ENCODE measurements around the gene HOXD3.

The HOXD3 gene

DNA sequence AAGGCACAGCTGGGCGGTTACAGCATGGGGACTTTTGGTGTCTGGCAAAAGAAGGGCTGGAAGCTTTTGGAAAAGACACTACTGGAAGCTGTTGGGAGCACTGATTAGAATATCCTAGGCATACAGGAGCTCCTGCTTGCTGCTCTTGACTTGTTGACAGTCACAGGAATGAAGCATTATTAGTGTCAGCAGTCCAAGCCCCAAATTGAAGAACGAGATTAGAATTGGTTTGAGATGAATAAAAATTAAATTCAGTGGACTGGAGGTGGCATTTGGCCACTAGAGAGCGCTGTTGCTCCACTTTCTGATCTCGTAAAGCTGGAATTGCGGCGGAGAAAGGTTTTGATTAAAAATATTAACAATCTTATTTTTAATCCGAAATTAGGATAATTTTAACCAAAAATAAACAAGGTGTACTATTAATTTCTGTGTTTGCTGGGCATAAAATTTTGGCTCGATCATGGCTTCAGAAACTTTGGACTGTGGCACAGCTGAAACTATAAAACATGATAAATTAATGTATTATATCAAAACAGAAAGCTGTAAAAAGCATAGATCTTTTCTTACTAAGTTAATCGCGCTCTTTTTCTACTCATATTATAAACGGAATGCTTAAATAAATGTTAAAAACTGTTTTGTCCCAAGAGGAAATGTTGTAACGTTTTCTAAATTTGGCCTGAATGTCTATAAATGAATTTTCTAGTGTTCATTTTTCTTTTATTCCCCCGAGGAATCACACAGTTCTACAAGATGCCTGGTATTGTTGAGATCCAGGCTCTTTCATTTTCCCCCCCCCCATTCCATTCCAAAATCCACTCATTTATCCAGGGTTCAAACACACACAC is 30.0 kb upstream of the HOXD3 start:
- peaks cover 82% of the 10 kb centered on the region for H3K27me3 Mint-ChIP-seq (ENCODE audit: low read depth)
- H3K4me3 Mint-ChIP-seq = no peak overlapping the region
- H3K36me3 Mint-ChIP-seq (ENCODE audit: low read depth) = peaks cover 1% of the 10 kb centered on the region
- no peaks in the 10 kb centered on the region for H3K9me3 Mint-ChIP-seq
- peaks cover 10% of the 10 kb centered on the region for H3K4me1 Mint-ChIP-seq (ENCODE audit: low read depth)
- peak overlapping the region; percentile 69 for H3K27ac Mint-ChIP-seq

- H3K4me3 Mint-ChIP-seq = peak overlapping the region; percentile 25
- no peaks in the 10 kb centered on the region for H3K9me3 Mint-ChIP-seq
- H3K4me1 Mint-ChIP-seq (ENCODE audit: low read depth) = peaks cover 14% of the 10 kb centered on the region
- H3K27ac Mint-ChIP-seq = no peak overlapping the region
- H3K27me3 Mint-ChIP-seq (ENCODE audit: low read depth) = peaks cover 84% of the 10 kb centered on the region
- H3K36me3 Mint-ChIP-seq (ENCODE audit: low read depth) = peaks cover 1% of the 10 kb centered on the region
Observed at GRCh38 chr2:176127774-176128072, 29.4 kb upstream of the HOXD3 start.

GRCh38 chr2:176128172-176128981 is 28.7 kb upstream of the HOXD3 start:
- H3K4me1 Mint-ChIP-seq (ENCODE audit: low read depth) = peaks cover 14% of the 10 kb centered on the region
- H3K36me3 Mint-ChIP-seq (ENCODE audit: low read depth) = peaks cover 1% of the 10 kb centered on the region
- H3K27ac Mint-ChIP-seq = peak overlapping the region; percentile 86
- H3K27me3 Mint-ChIP-seq (ENCODE audit: low read depth) = peaks cover 87% of the 10 kb centered on the region
- peak overlapping the region; percentile 25 for H3K4me3 Mint-ChIP-seq
- H3K9me3 Mint-ChIP-seq = no peaks in the 10 kb centered on the region

DNA sequence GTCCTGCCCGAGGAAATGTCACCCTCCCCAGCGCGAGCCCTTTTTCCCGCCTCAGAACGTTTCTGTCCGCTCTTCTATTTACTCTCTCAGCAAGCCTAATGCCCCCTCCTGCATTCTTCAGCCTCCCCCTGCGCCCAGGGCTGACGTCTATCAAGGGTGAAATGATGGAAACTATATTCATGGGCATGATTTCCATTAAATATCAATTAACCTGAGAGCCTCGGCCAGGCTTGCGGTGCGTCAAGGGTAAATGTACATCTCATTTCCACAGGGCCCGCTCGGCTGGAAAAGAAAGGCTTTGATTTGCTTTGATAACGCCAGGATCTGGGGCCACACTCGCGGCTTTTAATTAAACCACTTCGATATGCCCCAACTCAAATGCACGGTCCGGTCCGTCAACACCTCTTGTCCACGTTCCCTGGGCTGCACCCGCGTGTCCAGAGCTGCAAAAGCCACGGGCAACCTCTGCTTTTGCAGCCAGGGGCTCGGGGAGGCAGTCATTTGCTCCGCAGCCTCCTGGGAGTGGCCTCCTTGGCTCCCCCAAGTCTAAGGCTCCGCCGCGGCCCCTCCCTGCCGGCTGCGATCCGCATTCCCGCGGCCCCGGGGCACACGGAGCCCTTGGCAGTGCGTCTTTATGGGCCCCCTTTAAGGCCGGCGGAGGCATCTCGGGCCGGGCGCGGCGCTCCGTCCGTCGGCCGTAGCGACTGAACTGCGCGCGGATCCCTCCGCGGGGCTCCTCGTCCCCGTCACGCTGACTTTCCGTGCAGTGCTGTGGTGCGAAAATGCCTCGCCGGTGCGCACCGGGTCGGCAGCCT is 27.9 kb upstream of the HOXD3 start, which contains the start of gene HOXD8:
Gene HOXD8 (plus strand): TSS at position 724 of the 815 bp plus-strand sequence. CDS start 662 bp downstream, outside the sequence.
- Mint-ChIP-seq H3K27ac (peak within 1 kb of the TSS; percentile 88), H3K9me3 (no peaks in the 10 kb centered on the region), H3K4me1 (ENCODE audit: low read depth) (peaks cover 14% of the 10 kb centered on the region), H3K4me3 (no peak within 1 kb of the TSS), H3K27me3 (ENCODE audit: low read depth) (peaks cover 87% of the 10 kb centered on the region), H3K36me3 (ENCODE audit: low read depth) (peaks cover 1% of the 10 kb centered on the region)

DNA sequence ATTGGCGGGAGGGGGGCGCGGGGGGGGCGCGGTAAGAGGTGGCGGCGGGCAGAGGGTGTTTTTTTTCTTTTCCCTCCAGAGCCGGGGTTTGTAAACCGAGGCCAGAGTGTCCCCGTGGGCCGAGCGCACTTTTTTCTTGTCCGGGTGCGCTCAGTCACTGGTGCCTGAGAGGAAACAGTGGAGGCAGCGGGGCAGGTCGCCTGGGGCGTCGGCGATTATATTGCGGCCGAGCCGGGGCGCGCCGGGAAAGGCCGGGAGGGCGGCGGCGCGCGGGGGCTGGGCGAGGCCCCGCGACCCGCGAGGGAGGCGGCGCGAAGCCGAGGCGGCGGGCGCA is 27.3 kb upstream of the HOXD3 start:
- H3K9me3 Mint-ChIP-seq = no peaks in the 10 kb centered on the region
- no peak overlapping the region for H3K27ac Mint-ChIP-seq
- peaks cover 87% of the 10 kb centered on the region for H3K27me3 Mint-ChIP-seq (ENCODE audit: low read depth)
- H3K4me3 Mint-ChIP-seq = no peak overlapping the region
- peaks cover 14% of the 10 kb centered on the region for H3K4me1 Mint-ChIP-seq (ENCODE audit: low read depth)
- peaks cover 1% of the 10 kb centered on the region for H3K36me3 Mint-ChIP-seq (ENCODE audit: low read depth)

GRCh38 chr2:176130147-176130956 is 26.8 kb upstream of the HOXD3 start:
- Mint-ChIP-seq H3K4me1 (ENCODE audit: low read depth) (peaks cover 14% of the 10 kb centered on the region), H3K27me3 (ENCODE audit: low read depth) (peaks cover 87% of the 10 kb centered on the region), H3K36me3 (ENCODE audit: low read depth) (peaks cover 1% of the 10 kb centered on the region), H3K9me3 (no peaks in the 10 kb centered on the region), H3K27ac (peak overlapping the region; percentile 88), H3K4me3 (peak overlapping the region; percentile 52)

- Mint-ChIP-seq H3K4me3 (peak overlapping the region; percentile 52), H3K36me3 (ENCODE audit: low read depth) (peaks cover 1% of the 10 kb centered on the region), H3K9me3 (no peaks in the 10 kb centered on the region), H3K4me1 (ENCODE audit: low read depth) (peaks cover 17% of the 10 kb centered on the region), H3K27me3 (ENCODE audit: low read depth) (peaks cover 87% of the 10 kb centered on the region), H3K27ac (peak overlapping the region; percentile 88)
Observed at GRCh38 chr2:176130957-176131847, 25.9 kb upstream of the HOXD3 start.

DNA sequence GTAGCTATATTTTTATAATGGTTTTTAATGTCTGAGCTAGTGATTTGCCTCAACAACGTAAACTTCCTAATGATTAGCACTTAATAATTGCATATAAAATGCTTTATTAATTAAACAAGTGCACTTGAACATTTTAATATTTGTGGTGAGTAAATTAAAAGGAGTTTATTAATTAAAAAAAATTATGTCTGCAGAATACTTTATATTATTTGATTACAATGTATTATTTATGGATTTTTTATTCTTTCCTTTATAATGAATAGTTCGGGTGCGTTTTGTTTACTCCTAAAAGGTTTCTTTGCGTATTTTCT is 25.3 kb upstream of the HOXD3 start:
- Mint-ChIP-seq H3K27ac (no peak overlapping the region), H3K36me3 (ENCODE audit: low read depth) (peaks cover 1% of the 10 kb centered on the region), H3K9me3 (no peaks in the 10 kb centered on the region), H3K4me3 (no peak overlapping the region), H3K27me3 (ENCODE audit: low read depth) (peaks cover 85% of the 10 kb centered on the region), H3K4me1 (ENCODE audit: low read depth) (peaks cover 17% of the 10 kb centered on the region)

DNA sequence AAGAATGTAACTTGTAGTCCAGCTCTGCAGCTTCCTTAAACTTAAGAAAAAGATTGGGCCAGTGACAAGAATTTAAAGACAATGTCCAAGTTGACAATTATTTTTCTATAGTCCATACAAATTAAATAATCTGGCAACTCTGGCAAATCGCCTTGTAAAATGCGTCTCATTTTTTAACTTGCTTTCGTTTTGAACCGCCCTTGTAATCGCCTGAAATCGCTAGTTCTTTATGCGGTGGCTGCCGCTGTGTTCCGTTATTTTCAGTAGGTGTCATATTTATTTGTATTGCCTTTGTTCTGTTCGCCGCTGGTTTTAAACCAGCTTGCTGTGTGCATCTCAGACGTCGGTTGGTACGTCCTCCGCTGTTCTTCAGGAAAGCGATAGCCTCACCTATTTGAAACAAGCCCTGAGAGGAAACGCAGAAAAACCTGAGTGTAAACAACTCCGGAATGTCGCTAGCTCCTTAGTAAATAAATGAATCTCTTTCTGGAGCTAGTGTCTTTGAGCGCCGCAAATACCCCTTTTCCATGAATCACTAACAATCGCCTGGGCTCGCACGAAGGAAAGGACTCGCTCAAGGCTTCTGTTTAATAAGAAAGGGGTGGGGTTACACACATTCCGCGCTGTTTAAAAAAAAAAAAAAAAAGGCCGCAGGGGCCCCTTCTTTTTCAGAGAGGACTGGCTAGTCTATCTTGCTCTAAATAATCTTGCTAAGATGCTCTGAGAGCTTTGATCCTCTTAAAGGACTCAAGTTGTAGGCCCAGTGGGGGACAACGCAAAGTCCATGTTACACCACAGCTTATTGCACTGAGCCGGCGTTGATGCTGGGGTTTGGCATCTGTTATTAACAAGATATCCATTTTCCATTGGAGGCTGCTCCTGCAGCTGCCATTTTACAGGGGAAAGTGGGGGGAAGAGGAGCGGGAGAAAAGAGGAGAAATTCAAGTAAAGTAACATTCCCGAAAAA is 24.6 kb upstream of the HOXD3 start:
- Mint-ChIP-seq H3K4me3 (peak overlapping the region; percentile 73), H3K36me3 (ENCODE audit: low read depth) (peaks cover 2% of the 10 kb centered on the region), H3K27ac (peak overlapping the region; percentile 77), H3K9me3 (no peaks in the 10 kb centered on the region), H3K27me3 (ENCODE audit: low read depth) (peaks cover 84% of the 10 kb centered on the region), H3K4me1 (ENCODE audit: low read depth) (peaks cover 17% of the 10 kb centered on the region)

DNA sequence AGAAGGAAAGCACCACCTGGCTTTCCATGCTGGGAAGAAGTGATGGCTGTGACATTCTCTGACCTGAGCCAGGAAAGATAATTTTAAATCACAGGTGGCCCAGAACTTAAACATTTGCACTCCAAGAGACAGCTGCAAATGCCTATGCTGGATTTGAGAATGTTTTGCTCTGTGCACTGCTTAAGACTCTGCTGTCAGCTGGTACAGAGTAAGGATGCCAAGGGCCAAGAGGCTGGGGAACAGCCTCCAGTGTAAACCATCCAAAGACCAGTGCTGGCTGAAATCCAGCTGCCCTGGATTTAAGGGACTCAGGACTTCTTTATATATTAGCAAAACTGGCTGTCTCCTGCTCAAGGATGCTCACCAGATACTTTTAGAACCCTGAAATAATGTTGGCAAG is 23.7 kb upstream of the HOXD3 start:
- Mint-ChIP-seq H3K4me3 (no peak overlapping the region), H3K9me3 (no peaks in the 10 kb centered on the region), H3K27me3 (ENCODE audit: low read depth) (peaks cover 84% of the 10 kb centered on the region), H3K4me1 (ENCODE audit: low read depth) (peaks cover 14% of the 10 kb centered on the region), H3K27ac (no peak overlapping the region), H3K36me3 (ENCODE audit: low read depth) (peaks cover 3% of the 10 kb centered on the region)

GRCh38 chr2:176134035-176134434 is 23.1 kb upstream of the HOXD3 start:
- Mint-ChIP-seq H3K27me3 (ENCODE audit: low read depth) (peaks cover 84% of the 10 kb centered on the region), H3K4me1 (ENCODE audit: low read depth) (peaks cover 16% of the 10 kb centered on the region), H3K4me3 (no peak overlapping the region), H3K27ac (no peak overlapping the region), H3K36me3 (ENCODE audit: low read depth) (peaks cover 3% of the 10 kb centered on the region), H3K9me3 (no peaks in the 10 kb centered on the region)

GRCh38 chr2:176135035-176135440 is 22.1 kb upstream of the HOXD3 start:
- H3K27me3 Mint-ChIP-seq (ENCODE audit: low read depth) = peaks cover 92% of the 10 kb centered on the region
- peaks cover 3% of the 10 kb centered on the region for H3K36me3 Mint-ChIP-seq (ENCODE audit: low read depth)
- peaks cover 18% of the 10 kb centered on the region for H3K4me1 Mint-ChIP-seq (ENCODE audit: low read depth)
- H3K4me3 Mint-ChIP-seq = no peak overlapping the region
- H3K27ac Mint-ChIP-seq = no peak overlapping the region
- no peaks in the 10 kb centered on the region for H3K9me3 Mint-ChIP-seq
